Measurements from ENCODE around the gene RALGPS1.

Gene RALGPS1

DNA sequence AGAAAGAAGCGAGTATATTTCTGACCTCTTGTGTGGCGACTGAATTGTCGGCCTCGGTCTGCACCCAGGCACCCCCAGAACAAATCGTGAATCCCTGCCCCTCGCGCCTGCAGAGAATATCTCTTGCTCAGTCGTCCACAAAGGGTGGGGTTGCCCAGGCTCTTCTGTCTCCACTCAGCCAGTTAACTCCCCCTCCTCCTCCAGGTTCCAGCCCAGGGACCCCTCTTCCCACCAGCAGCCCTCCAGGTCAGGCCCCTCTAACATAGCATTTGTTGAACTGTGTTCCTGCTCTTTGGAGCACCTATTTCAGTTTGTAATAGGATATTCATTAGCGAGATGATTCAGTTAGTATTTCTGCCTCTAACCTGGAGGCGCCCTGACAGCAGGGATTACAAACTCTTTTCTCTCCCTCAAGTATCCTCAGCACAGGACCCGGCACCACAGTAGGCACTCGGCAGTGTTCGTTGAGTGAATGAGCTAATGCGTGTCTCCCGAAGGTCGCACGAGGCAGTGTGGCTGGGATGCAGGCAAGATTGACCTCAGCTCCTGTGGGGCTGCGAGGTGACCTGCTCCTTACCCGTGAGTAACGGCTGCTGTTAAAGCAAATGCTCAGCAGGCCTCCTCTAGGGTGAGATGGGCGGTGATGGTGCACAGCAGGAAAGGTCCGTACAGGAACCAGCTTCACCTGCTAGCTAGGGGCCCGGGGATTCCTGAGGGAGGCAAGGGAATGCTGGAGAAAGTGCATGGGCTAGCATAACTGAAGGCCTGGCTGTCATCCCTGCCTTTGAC is 28.4 kb upstream of the RALGPS1 start:
- no peak overlapping the region for H3K4me2 ChIP-seq (ENCODE audit: low read length)
- H3K4me1 ChIP-seq: no peaks in the 10 kb centered on the region
- TF ChIP-seq, protein P1, sequence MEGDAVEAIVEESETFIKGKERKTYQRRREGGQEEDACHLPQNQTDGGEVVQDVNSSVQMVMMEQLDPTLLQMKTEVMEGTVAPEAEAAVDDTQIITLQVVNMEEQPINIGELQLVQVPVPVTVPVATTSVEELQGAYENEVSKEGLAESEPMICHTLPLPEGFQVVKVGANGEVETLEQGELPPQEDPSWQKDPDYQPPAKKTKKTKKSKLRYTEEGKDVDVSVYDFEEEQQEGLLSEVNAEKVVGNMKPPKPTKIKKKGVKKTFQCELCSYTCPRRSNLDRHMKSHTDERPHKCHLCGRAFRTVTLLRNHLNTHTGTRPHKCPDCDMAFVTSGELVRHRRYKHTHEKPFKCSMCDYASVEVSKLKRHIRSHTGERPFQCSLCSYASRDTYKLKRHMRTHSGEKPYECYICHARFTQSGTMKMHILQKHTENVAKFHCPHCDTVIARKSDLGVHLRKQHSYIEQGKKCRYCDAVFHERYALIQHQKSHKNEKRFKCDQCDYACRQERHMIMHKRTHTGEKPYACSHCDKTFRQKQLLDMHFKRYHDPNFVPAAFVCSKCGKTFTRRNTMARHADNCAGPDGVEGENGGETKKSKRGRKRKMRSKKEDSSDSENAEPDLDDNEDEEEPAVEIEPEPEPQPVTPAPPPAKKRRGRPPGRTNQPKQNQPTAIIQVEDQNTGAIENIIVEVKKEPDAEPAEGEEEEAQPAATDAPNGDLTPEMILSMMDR (IDR thresholded peaks at IDR 0.05): no peak
- no peak overlapping the region for H2AFZ ChIP-seq
- H3K36me3 ChIP-seq (ENCODE audit: control insufficient read depth, insufficient read depth, low read length): no peaks in the 10 kb centered on the region
- H3K27me3 ChIP-seq (ENCODE audit: control insufficient read depth, insufficient read depth, low read length): no peaks in the 10 kb centered on the region
- H3K79me2 ChIP-seq: no peaks in the 10 kb centered on the region
- H3K9me3 ChIP-seq (ENCODE audit: control insufficient read depth, low read length): no peaks in the 10 kb centered on the region
- H3K4me3 ChIP-seq (ENCODE audit: low read depth, low read length): no peak overlapping the region
- no peak overlapping the region for H3K27ac ChIP-seq
- no peak overlapping the region for H3K9ac ChIP-seq

DNA sequence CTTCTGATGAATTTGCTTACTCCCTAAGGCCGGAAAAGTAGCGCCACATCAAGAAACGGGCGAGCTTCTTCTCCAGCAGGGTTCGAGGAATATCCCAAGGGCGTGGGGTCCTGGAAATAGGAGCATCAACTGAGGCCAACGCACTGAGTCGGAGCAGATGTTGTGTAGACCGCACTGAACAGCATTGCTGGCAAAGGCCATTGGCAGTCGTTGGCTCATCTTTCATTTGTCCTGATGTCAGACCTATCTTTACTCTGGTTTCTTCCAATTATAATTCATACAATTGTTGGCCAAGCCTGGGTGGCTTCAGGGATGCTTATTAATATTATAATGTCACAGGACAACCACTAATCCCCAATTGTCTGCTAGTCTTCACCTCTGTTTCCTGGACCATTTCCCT is 27.7 kb upstream of the RALGPS1 start:
- Histone ChIP-seq H3K4me2 (ENCODE audit: low read length) (no peak overlapping the region), H3K36me3 (ENCODE audit: control insufficient read depth, insufficient read depth, low read length) (no peaks in the 10 kb centered on the region), H3K27ac (no peak overlapping the region), H3K27me3 (ENCODE audit: control insufficient read depth, insufficient read depth, low read length) (no peaks in the 10 kb centered on the region), H3K4me3 (ENCODE audit: low read depth, low read length) (no peak overlapping the region), H3K9ac (no peak overlapping the region), H3K9me3 (ENCODE audit: control insufficient read depth, low read length) (no peaks in the 10 kb centered on the region), H2AFZ (no peak overlapping the region), H3K4me1 (no peaks in the 10 kb centered on the region), H3K79me2 (no peaks in the 10 kb centered on the region)
- TF ChIP-seq, protein P1 (IDR thresholded peaks at IDR 0.05): no peak

DNA sequence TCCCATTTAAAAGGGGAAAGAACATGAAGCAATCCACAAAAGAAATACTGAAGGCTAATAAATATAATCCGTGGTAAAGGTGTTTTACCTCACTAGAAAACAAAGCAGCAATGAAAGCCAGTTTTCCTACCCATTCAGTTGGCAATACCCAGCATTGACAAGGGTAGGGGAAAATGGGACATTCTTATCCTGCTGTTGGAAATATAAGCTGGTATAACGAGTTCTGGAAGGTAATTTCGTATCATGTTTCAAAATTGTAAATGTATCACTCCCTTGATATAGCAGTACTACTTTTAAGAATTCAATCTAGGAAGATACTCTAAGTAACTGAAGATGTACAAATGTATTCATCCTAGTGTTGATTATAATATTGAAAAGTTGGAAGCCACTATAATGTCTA is 22.9 kb upstream of the RALGPS1 start:
- Histone ChIP-seq H3K9ac (no peak overlapping the region), H3K4me1 (no peaks in the 10 kb centered on the region), H3K79me2 (no peaks in the 10 kb centered on the region), H3K4me2 (ENCODE audit: low read length) (no peak overlapping the region), H3K9me3 (ENCODE audit: control insufficient read depth, low read length) (no peaks in the 10 kb centered on the region), H3K27ac (no peak overlapping the region), H3K36me3 (ENCODE audit: control insufficient read depth, insufficient read depth, low read length) (no peaks in the 10 kb centered on the region), H3K27me3 (ENCODE audit: control insufficient read depth, insufficient read depth, low read length) (no peaks in the 10 kb centered on the region), H3K4me3 (ENCODE audit: low read depth, low read length) (no peak overlapping the region), H2AFZ (no peak overlapping the region)
- TF ChIP-seq, protein P1 (IDR thresholded peaks at IDR 0.05): no peak

DNA sequence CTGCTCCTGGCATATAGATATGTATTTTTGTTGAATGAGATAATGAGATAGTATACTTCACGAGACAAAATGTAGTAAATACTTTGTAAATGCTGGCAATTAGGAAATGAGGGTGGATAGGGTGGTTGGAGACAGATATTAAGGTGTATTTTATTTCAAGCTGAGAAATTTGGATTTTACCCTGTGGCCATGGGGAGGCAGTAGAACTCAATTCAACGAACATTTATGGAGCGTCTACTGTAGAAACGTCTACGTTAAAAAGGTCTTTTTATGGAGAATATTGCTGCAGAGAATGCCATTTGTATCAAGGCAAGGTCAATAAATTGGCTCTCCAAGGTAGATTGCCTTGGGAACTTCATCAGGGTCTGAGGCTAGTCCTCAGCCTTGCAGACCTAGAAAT is 21.5 kb upstream of the RALGPS1 start:
- H3K27ac ChIP-seq: no peak overlapping the region
- no peaks in the 10 kb centered on the region for H3K36me3 ChIP-seq (ENCODE audit: control insufficient read depth, insufficient read depth, low read length)
- no peak overlapping the region for H3K9ac ChIP-seq
- no peaks in the 10 kb centered on the region for H3K79me2 ChIP-seq
- H3K9me3 ChIP-seq (ENCODE audit: control insufficient read depth, low read length): no peaks in the 10 kb centered on the region
- no peaks in the 10 kb centered on the region for H3K27me3 ChIP-seq (ENCODE audit: control insufficient read depth, insufficient read depth, low read length)
- TF ChIP-seq, protein P1 (IDR thresholded peaks at IDR 0.05): peak; percentile 10
- H2AFZ ChIP-seq: no peak overlapping the region
- no peaks in the 10 kb centered on the region for H3K4me1 ChIP-seq
- H3K4me3 ChIP-seq (ENCODE audit: low read depth, low read length): no peak overlapping the region
- H3K4me2 ChIP-seq (ENCODE audit: low read length): no peak overlapping the region

DNA sequence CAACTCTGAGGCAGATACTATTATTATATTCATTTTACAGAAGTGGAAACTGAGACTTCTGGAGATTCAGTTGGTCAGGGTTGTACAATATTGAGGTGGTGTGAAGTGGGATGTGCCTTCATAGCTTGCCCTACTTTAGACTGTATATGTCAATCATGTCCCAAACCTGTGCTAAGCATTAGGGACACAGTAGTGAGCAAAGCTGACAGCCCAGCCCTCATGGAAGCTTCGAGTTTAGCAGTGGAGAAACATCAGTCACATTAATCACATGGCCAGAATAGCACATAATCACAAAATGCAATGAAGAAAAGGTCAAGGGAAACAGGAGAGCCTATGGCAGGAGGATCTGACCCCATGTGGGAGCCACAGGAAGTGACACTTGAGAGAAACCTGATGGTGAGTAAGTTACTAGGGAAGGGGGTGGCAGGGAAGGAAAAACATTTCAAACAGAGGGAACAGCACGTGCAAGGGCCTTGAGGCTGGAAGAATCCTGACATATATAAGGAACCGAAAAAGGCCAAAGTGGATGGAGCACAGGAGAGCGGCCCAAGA is 20.5 kb upstream of the RALGPS1 start:
- no peaks in the 10 kb centered on the region for H3K4me1 ChIP-seq
- no peak overlapping the region for H3K4me3 ChIP-seq (ENCODE audit: low read depth, low read length)
- H3K4me2 ChIP-seq (ENCODE audit: low read length): no peak overlapping the region
- H3K27me3 ChIP-seq (ENCODE audit: control insufficient read depth, insufficient read depth, low read length): no peaks in the 10 kb centered on the region
- H3K9me3 ChIP-seq (ENCODE audit: control insufficient read depth, low read length): no peaks in the 10 kb centered on the region
- H3K9ac ChIP-seq: no peak overlapping the region
- no peaks in the 10 kb centered on the region for H3K36me3 ChIP-seq (ENCODE audit: control insufficient read depth, insufficient read depth, low read length)
- no peaks in the 10 kb centered on the region for H3K79me2 ChIP-seq
- no peak overlapping the region for H2AFZ ChIP-seq
- no peak overlapping the region for H3K27ac ChIP-seq
- TF ChIP-seq, protein P1 (IDR thresholded peaks at IDR 0.05): no peak

Measured in parathyroid adenoma (tissue), 2 donors.